Suppressor macrophage treated with lipopolysaccharide for 4 hours (primary cell): ENCODE results near the gene SPTAN1.

ENCODE experiments used
- DNase-seq: peaks from one replicate; pipeline ENCODE4 v3.0.0-alpha.2; 2020

SPTAN1 gene

DNA sequence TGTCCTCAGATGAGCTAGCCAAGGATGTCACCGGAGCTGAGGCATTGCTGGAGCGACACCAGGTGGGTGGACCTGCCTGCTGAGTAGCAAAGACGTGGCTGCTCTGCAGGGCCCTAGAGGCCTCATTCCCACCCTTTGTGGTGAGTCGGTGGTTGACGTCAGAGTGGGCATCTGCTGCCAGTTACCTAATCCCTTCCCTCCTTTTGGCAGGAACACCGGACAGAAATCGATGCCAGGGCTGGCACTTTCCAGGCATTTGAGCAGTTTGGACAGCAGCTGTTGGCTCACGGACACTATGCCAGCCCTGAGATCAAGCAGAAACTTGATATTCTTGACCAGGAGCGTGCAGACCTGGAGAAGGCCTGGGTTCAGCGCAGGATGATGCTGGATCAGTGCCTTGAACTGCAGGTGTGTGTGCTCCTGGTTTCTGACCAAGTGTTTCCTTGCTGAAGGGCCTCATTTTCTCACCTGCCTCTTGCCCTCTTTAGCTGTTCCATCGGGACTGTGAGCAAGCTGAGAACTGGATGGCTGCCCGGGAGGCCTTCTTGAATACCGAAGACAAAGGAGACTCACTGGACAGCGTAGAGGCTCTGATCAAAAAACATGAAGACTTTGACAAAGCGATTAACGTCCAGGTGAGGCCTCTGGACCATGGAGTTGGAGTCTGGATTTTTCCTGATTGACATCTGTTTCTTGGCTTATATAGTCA lies 55.4 kb downstream of the SPTAN1 start:
- no peak for DNase-seq

DNA sequence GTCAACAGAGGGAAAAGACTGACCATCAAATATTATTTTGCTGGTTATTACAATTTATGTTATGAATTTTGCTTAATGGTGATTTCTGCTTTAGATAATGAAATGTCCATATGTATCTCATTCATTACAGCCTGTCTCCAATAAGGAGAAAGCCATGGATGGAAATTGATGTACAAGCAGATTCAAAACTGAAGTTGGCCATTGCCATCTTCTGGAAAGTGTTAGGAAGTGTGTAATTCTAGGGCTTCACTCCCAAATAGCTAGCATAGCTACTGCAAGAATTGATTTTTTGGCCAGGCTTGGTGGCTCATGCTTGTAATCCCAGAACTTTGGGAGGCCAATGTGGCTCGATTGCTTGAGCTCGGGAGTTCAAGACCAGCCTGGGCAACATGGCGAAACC lies 58.5 kb downstream of the SPTAN1 start:
- no peak for DNase-seq

DNA sequence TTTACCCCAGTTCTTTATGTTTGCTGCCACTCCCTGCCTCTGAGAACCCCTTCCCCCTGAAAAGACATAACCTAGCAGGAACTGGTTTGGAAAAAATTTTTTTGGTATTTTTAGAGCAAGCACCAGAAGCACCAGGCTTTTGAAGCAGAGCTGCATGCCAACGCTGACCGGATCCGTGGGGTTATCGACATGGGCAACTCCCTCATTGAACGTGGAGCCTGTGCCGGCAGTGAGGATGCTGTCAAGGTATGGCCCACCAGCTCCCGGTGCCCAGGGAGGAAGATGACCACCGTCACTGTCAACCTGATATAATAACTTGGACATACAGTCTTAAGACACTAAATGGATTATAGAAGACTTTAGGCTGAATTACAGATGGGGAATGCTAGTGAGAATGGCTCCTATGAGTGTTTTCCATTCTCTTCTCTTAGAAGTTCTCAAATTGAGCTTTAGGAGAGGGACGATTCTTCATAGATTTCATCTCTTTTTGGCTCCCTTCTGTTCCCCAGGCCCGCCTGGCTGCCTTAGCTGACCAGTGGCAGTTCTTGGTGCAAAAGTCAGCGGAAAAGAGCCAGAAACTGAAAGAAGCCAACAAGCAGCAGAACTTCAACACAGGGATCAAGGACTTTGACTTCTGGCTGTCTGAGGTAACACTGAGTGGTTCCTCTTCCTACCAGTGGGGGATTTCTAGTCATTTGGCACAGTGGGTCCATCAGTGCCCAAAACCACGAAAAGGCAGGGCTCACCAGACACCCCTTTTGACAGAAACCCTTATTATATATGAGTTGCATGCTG lies 59.4 kb downstream of the SPTAN1 start:
- DNase-seq: no peak

DNA sequence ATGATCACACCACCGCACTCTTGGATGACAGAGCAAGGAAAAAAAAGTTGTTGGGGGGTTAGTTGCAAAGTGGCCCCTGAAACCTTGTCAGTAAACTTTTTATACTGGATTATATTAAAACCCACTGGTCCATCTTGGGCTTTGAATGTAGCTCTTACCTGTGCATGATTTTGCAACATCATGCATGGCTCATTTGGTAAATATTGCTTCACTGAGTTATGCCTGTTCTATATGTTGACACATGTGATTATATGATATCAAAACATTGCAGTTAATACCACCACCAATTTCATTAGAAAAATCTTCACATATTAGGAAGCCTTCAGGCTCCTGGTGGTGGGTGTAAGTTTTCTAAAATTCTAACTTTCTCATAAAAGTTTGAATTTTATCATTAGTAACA lies 62.3 kb downstream of the SPTAN1 start:
- no peak for DNase-seq

DNA sequence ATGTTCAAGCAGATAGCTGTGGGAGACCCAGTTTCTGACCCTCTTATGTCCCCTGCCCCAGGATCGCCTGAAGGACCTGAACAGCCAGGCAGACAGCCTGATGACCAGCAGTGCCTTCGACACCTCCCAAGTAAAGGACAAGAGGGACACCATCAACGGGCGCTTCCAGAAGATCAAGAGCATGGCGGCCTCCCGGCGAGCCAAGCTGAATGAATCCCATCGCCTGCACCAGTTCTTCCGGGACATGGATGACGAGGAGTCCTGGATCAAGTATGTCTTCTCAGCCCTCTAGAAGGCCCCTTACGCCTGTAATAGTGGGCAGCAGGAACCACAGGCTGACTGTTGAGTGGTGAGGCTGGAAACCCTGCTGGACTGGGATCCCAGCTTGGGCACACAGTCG lies 63.2 kb downstream of the SPTAN1 start:
- DNase-seq: no peak

DNA sequence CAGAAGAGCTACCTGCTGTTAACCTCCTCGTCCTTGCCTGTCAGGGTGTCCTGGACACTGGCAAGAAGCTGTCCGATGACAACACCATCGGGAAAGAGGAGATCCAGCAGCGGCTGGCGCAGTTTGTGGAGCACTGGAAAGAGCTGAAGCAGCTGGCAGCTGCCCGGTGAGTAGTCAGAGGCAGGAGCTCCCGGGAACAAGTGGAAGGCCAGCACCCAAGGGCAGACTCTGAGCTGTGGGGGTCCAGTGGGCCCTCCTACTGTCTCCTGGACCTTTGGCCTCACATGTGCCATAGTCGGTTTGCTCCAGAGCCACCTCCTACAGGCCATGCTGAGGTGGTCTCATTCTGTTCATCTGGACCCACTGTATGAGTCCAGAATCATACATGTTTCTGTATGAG lies 65.6 kb downstream of the SPTAN1 start:
- DNase-seq: no peak

DNA sequence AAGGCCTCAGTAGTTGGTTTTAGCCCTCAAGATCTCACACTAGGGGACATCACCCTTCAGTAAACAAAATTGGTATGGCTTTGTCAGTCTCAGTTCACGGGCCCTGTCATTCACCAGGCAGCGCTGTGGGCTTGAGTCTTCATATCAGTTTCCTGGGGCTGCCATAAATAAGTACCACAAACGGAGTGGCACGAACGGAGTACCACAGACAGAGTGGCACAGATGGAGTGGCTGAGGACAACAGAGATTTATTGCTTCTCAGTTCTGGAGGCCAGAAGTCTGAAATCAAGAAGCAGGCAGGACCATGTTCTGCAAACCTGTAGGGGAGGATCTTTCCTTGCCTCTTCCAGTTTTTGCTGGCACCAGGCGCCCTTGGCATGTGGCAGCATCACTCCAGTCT lies 66.7 kb downstream of the SPTAN1 start:
- DNase-seq: no peak

DNA sequence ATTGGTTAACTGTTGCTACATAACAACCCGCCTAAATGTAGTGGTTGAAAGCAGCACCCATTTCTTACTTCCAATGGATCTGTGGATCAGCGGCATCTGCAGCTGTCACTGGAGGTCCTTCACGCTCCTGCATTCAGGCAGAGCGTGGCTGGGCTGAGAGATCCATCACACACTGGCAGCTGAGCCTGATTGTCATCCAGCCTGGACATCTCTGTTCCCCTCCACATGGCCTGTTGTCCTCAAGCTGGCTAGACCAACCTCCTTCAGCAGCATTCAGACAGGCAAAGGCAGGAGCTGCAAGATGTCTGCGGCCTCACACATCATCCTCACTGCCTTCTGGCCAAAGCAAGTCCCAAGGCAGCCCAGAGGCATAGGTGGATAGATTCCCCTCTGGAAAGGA lies 67.4 kb downstream of the SPTAN1 start:
- DNase-seq: no peak

DNA sequence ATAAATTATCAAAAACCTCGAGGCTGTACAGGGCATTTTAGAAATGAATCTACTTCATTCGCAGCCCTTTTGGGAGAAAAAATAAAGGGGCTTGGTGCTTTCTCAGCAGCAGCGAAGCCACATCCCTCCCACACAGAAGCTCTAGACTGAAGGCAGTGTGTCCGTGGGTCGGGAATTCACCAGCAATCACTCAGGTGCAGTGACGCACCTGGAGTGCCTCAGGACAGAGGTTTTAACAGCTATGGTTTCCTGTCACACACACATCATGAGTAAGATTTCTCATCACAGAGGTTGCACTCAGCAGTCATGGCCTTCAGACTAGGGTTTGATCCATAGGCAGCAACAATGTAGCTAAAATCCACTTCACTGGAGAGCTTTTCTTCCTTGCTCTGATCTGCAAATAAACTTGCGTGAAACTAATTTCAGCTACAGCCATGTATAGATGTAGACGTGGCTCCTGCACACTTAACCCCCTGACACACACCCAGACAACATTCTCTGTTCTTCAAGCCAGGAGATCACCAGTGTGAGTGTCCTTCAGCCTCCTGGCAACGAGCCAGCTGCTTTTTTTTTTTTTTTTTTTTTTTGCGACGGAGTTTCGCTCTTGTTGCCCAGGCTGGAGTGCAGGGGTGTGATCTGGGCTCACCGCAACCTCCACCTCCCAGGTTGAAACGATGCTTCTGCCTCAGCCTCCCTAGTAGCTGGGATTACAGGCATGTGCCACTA lies 69.5 kb downstream of the SPTAN1 start:
- no peak for DNase-seq

DNA sequence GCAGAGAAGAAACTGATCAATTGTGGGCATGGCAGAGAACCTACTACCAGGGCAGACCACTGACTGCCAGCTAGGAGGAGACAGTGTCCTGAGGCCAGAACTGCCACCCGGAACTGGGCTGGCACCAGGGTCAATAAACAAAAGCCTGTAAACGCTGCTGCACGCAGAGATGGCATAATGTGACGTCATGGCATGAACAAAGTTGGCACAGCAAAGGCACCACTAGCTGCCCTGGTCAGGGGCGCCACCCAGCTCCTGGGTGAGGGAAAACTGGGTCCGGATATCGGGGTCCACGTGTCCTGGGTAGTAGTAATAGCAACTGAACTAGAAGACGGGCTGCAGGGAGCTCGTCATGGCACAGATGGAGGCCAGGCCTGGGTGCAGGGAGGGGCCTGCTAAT lies 72.2 kb downstream of the SPTAN1 start:
- DNase-seq: no peak

DNA sequence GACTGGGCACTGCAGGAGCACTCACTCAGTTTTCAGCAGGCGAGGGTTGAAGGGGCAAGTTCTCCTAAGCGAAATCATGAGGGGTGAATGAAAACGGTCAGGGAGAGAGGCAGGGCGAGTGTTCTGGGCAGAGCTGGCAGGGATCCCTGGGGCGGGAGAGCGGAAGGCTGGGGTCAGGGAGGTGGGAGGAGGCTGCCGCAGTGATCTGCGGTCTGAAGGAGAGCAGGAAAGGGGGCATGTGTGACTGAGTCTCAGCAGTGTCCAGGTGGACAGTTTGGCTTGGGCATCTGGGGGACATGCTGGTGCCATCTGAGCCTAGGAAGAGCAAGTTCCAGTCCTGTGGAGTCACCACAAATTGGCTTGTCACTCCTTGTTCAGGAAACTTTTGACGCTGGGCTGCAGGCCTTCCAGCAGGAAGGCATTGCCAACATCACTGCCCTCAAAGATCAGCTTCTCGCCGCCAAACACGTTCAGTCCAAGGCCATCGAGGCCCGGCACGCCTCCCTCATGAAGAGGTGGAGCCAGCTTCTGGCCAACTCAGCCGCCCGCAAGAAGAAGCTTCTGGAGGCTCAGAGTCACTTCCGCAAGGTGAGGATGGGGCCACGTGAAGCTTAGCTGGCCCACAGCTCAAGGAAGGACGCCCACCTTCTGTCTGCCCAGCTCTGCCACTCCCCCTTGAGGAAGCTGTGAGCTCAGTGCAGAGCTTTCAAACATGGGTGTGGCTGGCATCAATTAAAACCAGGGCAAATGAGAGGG lies 73.2 kb downstream of the SPTAN1 start:
- DNase-seq: no peak

DNA sequence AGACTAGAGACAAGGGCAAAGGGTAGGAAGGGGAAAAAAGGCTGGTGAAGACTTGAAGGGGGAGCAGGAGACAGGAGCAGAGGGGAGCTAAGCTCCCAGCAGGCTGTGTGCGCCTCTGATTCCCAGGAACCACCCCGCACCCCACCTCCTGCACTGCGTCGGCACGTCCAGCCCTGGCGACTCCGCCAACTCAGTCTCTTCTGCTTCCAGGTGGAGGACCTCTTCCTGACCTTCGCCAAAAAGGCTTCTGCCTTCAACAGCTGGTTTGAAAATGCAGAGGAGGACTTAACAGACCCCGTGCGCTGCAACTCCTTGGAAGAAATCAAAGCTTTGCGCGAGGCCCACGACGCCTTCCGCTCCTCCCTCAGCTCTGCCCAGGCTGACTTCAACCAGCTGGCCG lies 73.8 kb downstream of the SPTAN1 start:
- DNase-seq: no peak

DNA sequence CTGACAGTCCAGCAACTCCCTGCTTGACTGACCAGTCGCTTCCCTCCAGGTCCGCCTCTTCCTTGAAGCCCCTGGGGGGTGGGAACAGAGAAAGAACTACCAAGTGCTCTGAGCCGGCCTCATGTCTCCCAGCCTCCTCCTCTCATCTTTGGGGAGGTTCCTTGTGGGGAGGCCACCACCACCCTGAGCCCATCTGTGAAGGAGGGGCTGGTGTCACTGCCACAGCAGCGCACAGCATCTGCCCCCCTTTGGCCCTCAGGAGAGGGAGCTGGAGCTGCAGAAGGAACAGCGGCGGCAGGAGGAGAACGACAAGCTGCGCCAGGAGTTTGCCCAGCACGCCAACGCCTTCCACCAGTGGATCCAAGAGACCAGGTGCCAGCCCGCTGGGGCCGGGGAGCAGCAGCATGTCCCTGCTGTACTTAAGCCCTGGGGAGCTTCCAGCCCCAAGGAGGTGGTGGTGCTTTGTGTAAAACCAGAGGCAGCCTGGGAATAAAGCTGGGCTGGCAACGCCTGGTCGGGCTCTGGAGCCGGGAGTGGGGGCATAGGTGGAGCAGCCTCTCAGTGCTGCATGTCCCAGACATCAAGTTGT lies 74.8 kb downstream of the SPTAN1 start:
- no peak for DNase-seq

DNA sequence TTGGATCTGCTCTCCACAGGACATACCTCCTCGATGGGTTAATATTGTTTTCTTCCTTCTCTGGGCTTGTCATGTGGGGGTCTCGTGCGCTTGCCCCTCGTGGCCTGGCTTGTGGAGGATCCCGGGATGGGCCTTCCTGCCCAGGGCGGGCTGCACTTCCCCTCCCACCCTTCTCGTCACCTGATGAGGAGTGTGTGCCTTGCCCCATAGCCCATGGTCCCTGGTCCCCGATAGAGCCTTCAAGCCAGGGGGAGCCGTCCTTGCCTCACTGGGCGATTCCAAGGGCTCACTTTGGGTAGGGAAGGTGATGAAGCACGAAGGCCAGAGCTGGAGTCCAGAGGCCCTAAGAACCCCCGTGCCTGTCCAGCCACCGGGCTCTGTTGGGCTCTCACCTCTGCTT lies 75.5 kb downstream of the SPTAN1 start:
- no peak for DNase-seq

DNA sequence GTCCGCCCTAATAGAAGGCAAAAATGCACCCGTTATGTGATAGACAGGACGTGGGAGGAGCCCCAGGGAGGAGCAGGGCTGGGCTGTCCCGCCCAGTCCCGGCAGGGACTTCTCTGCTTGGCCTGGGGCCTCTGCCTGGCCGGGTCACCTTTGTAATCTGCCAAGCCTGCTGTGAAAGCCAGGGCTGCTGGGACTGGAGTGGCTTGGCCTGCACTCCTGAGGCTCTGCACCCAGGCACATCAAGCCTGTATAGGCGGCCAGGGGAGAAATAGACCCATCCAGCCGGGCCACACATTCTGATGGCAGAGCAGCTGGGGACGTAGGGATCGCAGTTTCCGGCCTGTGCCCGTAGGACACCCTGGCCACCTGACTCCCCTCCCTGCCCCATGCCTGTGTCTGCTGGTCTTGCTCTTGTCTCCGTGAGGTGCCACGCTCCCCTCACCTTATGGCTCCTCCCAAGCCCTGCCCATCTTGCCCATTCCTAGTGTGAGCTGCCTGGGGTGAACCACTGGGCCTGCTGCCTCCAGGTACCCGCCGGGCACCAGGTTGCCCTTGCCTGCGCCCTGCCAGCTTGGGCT lies 76.2 kb downstream of the SPTAN1 start:
- DNase-seq: no peak

DNA sequence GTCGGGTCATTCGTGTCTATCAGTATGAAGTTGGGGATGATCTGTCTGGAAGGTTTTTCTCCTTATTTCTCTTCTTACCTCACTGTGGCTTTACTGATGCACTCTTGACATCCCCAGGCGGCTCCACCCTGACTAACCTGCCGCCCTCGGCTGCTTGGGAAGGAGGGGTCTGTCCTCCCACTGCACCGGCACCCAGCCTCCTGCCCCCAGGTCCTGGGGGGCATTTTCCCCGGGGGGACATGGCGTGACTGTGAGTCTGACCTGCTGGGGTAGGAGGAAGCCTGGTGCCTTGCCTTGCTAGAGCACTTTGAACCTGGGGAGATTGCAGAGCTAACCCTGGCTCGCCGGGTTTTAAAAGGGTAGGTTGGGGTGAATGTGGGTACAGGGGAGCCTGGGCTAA lies 76.7 kb downstream of the SPTAN1 start:
- DNase-seq: no peak

DNA sequence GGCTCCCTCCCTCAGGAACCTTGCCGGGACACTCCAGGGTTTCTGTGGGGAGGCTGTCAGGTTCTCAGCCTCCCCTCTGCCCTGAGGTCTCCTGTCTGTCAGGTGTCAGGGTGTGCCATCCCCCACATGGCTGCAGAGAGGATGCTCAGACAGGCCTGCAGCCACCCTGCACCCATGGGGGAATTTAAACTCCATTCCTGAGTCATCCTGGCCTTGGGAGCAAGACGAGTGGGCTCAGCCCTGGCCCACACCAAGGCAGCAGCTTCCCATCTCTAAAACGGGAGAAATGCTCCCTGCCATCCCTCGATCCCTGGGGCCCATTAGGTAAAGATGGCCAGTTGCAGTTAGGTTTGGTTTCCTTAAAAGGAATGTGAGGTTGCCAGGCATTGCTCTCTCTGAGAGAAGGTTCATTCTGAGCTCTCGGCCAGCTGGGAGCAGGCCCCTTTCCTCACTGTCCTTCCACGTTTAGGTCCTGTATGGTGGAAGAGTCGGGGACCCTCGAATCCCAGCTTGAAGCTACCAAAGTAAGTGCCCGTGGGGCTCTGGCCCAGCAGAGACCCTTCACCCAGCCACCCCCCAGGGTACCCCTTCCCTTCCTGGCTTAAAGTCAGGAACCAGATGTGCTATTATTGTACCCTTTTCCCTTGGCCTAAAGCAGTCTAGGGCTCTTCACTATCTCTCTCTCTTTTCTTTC lies 77.6 kb downstream of the SPTAN1 start:
- no peak for DNase-seq

DNA sequence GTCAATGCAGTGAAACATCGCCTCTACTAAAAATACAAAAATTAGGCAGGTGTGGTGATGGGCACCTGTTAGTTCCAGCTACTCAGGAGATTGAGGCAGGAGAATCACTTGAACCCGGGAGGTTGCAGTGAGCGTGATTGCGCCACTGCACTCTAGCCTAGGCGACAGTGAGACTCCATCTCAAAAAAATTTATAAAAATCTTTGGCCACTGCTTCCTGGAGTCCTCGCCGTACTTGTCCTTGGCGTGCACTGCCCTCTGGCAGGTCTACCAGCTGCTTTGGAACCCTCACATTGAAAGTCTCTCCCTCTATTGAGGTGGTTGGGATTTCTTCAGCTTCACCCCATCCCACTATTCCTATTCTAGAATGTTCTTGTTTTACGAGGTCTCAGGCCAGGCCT lies 79.2 kb downstream of the SPTAN1 start:
- no peak for DNase-seq

DNA sequence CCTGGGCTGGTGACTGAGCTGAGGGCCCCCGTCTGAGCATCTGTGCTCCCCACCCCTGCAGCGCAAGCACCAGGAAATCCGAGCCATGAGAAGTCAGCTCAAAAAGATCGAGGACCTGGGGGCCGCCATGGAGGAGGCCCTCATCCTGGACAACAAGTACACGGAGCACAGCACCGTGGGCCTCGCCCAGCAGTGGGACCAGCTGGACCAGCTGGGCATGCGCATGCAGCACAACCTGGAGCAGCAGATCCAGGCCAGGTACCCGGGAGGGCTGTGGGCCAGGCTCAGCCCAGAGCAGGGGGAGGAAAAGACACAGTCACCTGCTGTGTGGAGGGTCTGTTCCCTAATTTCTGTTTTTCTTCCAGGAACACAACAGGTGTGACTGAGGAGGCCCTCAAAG lies 79.7 kb downstream of the SPTAN1 start:
- DNase-seq: no peak

DNA sequence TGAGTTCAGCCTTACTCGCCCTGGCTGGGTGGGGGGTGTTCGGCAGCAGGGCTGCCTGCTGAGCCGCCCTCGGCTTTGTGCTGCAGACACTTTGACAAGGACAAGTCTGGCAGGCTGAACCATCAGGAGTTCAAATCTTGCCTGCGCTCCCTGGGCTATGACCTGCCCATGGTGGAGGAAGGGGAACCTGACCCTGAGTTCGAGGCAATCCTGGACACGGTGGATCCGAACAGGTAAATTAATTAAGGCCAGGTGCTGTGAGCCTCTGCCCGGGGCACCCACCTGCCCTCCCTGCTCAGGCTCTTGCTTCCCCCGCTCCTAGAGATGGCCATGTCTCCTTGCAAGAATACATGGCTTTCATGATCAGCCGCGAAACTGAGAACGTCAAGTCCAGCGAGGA lies 80.1 kb downstream of the SPTAN1 start:
- no peak for DNase-seq

DNA sequence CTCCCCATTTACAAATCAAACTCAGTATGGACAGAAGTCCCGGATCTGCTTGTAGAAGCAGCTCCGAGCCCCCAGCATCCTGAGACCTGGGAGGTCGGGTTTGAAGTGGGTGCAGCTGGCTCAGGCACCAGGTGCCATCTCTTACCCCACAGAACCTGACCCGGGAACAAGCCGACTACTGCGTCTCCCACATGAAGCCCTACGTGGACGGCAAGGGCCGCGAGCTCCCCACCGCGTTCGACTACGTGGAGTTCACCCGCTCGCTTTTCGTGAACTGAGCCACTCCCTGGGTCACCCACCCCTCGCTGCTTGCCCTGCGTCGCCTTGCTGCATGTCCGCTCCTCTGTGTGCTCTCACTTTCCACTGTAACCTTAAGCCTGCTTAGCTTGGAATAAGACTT lies 80.7 kb downstream of the SPTAN1 start:
- no peak for DNase-seq

DNA sequence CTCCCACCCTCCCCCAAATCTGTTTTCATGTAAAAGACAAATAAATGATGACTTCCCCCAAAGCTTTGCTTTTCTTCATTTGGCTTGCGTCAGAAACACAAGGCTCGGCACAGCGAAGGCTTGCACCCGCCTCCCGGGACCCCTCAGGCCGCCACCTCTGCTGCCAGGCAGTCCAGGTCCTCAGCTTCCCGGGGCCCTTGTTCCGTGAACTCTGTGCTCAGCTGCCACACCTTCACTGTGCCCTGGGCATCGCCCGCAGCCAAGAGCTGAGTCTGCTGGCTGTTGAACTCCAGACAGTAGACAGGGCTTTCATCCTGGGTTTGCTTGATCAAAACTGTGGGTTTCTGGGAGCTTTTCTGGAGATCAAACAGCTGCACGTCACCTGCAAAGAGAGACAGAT lies 81.2 kb downstream of the SPTAN1 start:
- no peak for DNase-seq
